GM21786 (cell line): ENCODE results near the gene SHD.
"Not testable (repeated sequence)": the region's sequence is repeated elsewhere in the genome, so short reads cannot be mapped to it uniquely, and the experiment has no call there.

Experiments used
- ATAC-seq: cut with Tn5 transposase; IDR thresholded peaks from one replicate; pipeline ENCODE4 v1.9.1; 2021; ENCODE audit not compliant: unreplicated experiment

Gene SHD

GRCh38 chr19:4267101-4267900 is 11.8 kb upstream of the SHD start:
- no peak for ATAC-seq

- no peak for ATAC-seq
Measured at GRCh38 chr19:4267901-4268815, 10.9 kb upstream of the SHD start.

GRCh38 chr19:4268816-4269430 is 10.1 kb upstream of the SHD start:
- no peak for ATAC-seq

- ATAC-seq = no peak
Measured at GRCh38 chr19:4272894-4273293, 6.2 kb upstream of the SHD start.

GRCh38 chr19:4274321-4274686 is 4.8 kb upstream of the SHD start:
- not testable (repeated sequence) for ATAC-seq

GRCh38 chr19:4277191-4277696 is 1.8 kb upstream of the SHD start:
- ATAC-seq = no peak

GRCh38 chr19:4278010-4278409 is 1.1 kb upstream of the SHD start:
- ATAC-seq = no peak

- no peak for ATAC-seq
Measured at GRCh38 chr19:4279267-4279529, 132 bp downstream of the SHD start.

GRCh38 chr19:4279530-4280422 is 710 bp downstream of the SHD start:
- no peak for ATAC-seq

- ATAC-seq = no peak
Measured at GRCh38 chr19:4284176-4284958, 5.3 kb downstream of the SHD start.

- ATAC-seq = no peak
Measured at GRCh38 chr19:4284974-4285373, 5.9 kb downstream of the SHD start.

- not testable (repeated sequence) for ATAC-seq
Measured at GRCh38 chr19:4286141-4286540, 7.1 kb downstream of the SHD start.

- ATAC-seq = no peak
Measured at GRCh38 chr19:4288091-4288777, 9.2 kb downstream of the SHD start.

- no peak for ATAC-seq
Measured at GRCh38 chr19:4291184-4291732, 12.2 kb downstream of the SHD start.

GRCh38 chr19:4292515-4292914 is 13.4 kb downstream of the SHD start:
- no peak for ATAC-seq

- ATAC-seq = no peak
Measured at GRCh38 chr19:4294389-4294788, 15.3 kb downstream of the SHD start.

- ATAC-seq = no peak
Measured at GRCh38 chr19:4295972-4296771, 17.1 kb downstream of the SHD start.
